CD4-positive, alpha-beta T cell treated with Interleukin-6 for 4 hours (primary cell): Measurements from ENCODE around the gene C2orf15.
"Not testable (repeated sequence)": the region's sequence is repeated elsewhere in the genome, so short reads cannot be mapped to it uniquely, and the experiment has no call there.

Source experiments
- DNase-seq: peaks from one replicate; pipeline ENCODE4 v3.0.0-alpha.2; 2020; ENCODE audit warnings: mixed read lengths

Gene C2orf15

GRCh38 chr2:99169534-99169933 lies 28.0 kb downstream of the C2orf15 start:
- DNase-seq = no peak

GRCh38 chr2:99171377-99172140 lies 30.1 kb downstream of the C2orf15 start:
- DNase-seq = no peak

GRCh38 chr2:99180755-99181623 lies 39.5 kb downstream of the C2orf15 start, which contains the start of the genes MITD1 and MRPL30:
MITD1 (minus strand) TSS chr2:99181058; CDS start chr2:99180981, 77 bp downstream.
MRPL30 (plus strand) TSS chr2:99181184; CDS start chr2:99186204, 5,020 bp downstream.
- DNase-seq = peak; percentile 90

- DNase-seq = no peak
Measured at GRCh38 chr2:99181624-99182000, 40.1 kb downstream of the C2orf15 start.

GRCh38 chr2:99183025-99183424 lies 41.5 kb downstream of the C2orf15 start:
- no peak for DNase-seq

- no peak for DNase-seq
Measured at GRCh38 chr2:99184811-99185210, 43.3 kb downstream of the C2orf15 start.

GRCh38 chr2:99187011-99187410 lies 45.5 kb downstream of the C2orf15 start:
- no peak for DNase-seq

GRCh38 chr2:99188357-99188756 lies 46.9 kb downstream of the C2orf15 start:
- no peak for DNase-seq

- no peak for DNase-seq
Measured at GRCh38 chr2:99190548-99190947, 49.0 kb downstream of the C2orf15 start.

GRCh38 chr2:99192364-99192763 lies 50.9 kb downstream of the C2orf15 start:
- not testable (repeated sequence) for DNase-seq

- no peak for DNase-seq
Measured at GRCh38 chr2:99198103-99198841, 56.8 kb downstream of the C2orf15 start.

GRCh38 chr2:99200076-99200800 lies 58.7 kb downstream of the C2orf15 start:
- no peak for DNase-seq
